CD4-positive, alpha-beta T cell treated with Interleukin-1 beta for 1 hour (primary cell): ENCODE data around the gene CDA.

Experiments used
- DNase-seq, 2 donors: peaks; one replicate each; pipeline ENCODE4 v3.0.0-alpha.2; 2020 to 2022

CDA gene

GRCh38 chr1:20588634-20589225 is at the start of gene CDA:
TSS of gene CDA (plus strand) at chr1:20589097. CDS start at chr1:20589130, 33 bp downstream.
- DNase-seq, result peak in 1 of 2 donors; percentile 45

GRCh38 chr1:20540281-20540680 is 48.6 kb upstream of the CDA start:
- no peak for DNase-seq

GRCh38 chr1:20546637-20547036 is 42.3 kb upstream of the CDA start:
- no peak for DNase-seq

GRCh38 chr1:20551161-20551560 is 37.7 kb upstream of the CDA start:
- DNase-seq, result no peak

- no peak for DNase-seq
Observed at GRCh38 chr1:20551945-20552727, 36.8 kb upstream of the CDA start, which contains the start of gene FAM43B. TSS of gene FAM43B (plus strand) at chr1:20552573. CDS start at chr1:20552974, 401 bp downstream.

GRCh38 chr1:20552728-20553445 is 36.0 kb upstream of the CDA start:
- DNase-seq, result no peak

- DNase-seq, result no peak
Observed at GRCh38 chr1:20555025-20555757, 33.7 kb upstream of the CDA start.

GRCh38 chr1:20555758-20556120 is 33.2 kb upstream of the CDA start:
- DNase-seq, result no peak

- no peak for DNase-seq
Observed at GRCh38 chr1:20558191-20558590, 30.7 kb upstream of the CDA start.

GRCh38 chr1:20560966-20561365 is 27.9 kb upstream of the CDA start:
- DNase-seq, result no peak

- no peak for DNase-seq
Observed at GRCh38 chr1:20565234-20565633, 23.7 kb upstream of the CDA start.

GRCh38 chr1:20569523-20570098 is 19.3 kb upstream of the CDA start:
- no peak for DNase-seq

GRCh38 chr1:20571427-20571826 is 17.5 kb upstream of the CDA start:
- DNase-seq, result no peak

GRCh38 chr1:20573987-20574386 is 14.9 kb upstream of the CDA start:
- no peak for DNase-seq

- DNase-seq, result peak; percentile 48 to 68
Observed at GRCh38 chr1:20574686-20575540, 14.0 kb upstream of the CDA start.

GRCh38 chr1:20575541-20576336 is 13.2 kb upstream of the CDA start:
- no peak for DNase-seq

GRCh38 chr1:20578062-20578461 is 10.8 kb upstream of the CDA start:
- no peak for DNase-seq

- DNase-seq, result no peak
Observed at GRCh38 chr1:20578721-20579395, 10.0 kb upstream of the CDA start.

GRCh38 chr1:20584890-20585289 is 4.0 kb upstream of the CDA start:
- DNase-seq, result no peak

- DNase-seq, result no peak
Observed at GRCh38 chr1:20586953-20587660, 1.8 kb upstream of the CDA start.
